AG09319 (cell line): ENCODE measurements around the gene PSMB1.

Experiments used
- DNase-seq: peaks from one replicate; pipeline ENCODE4 v3.0.0-alpha.2; 2010; ENCODE audit warnings: low read depth; ENCODE audit errors: extremely low read depth
- TF ChIP-seq, protein P1 (sequence below): IDR thresholded peaks from 2 replicates; pipeline ENCODE4 v1.5.1; 2011; ENCODE audit warnings: low read depth, mild to moderate bottlenecking, inconsistent platforms, low read length, moderate library complexity

The PSMB1 gene

DNA sequence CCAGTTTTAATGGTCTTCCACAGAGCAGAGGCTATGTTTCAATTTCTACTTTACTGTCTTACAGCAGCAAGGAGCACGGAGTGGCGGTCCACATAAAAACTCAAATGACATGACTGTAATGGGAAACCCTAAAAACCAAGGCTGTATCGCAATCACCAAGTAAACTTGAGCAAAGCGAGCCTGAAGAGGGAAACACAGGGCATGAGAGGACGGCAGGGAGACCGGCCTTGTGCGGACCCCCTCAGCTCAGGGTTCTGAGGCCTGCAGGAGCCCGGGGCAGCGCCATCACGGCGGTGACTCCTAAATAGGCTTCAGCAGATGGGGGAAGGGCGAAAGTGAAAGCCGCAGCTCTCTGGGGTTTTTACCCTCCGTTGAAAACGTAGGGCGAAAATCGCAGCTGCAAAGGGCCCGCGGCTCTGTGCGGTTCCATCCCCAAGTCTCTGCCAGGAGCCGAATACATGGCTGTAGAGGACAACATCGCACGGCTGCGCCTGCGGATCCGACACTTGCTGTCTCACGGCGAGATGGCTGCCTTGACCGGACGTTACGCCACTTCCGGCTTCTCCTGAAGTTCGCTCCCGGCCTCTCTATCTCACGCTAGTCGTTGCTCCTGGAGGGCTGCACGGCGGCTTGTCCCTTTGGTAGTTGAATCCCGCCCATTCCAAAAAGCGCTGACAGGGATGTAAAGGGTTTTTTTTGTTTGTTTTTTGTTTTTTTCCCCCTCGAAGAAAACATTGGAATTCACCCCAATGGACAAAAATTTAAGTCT is at the start of gene PSMB1:
Gene PSMB1, minus strand, starts transcription at position 543 of the 769 bp plus-strand sequence. Its CDS starts 65 bp downstream, at position 478.
- TF ChIP-seq, protein P1, sequence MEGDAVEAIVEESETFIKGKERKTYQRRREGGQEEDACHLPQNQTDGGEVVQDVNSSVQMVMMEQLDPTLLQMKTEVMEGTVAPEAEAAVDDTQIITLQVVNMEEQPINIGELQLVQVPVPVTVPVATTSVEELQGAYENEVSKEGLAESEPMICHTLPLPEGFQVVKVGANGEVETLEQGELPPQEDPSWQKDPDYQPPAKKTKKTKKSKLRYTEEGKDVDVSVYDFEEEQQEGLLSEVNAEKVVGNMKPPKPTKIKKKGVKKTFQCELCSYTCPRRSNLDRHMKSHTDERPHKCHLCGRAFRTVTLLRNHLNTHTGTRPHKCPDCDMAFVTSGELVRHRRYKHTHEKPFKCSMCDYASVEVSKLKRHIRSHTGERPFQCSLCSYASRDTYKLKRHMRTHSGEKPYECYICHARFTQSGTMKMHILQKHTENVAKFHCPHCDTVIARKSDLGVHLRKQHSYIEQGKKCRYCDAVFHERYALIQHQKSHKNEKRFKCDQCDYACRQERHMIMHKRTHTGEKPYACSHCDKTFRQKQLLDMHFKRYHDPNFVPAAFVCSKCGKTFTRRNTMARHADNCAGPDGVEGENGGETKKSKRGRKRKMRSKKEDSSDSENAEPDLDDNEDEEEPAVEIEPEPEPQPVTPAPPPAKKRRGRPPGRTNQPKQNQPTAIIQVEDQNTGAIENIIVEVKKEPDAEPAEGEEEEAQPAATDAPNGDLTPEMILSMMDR, result no peak
- peak; percentile 79 for DNase-seq

DNA sequence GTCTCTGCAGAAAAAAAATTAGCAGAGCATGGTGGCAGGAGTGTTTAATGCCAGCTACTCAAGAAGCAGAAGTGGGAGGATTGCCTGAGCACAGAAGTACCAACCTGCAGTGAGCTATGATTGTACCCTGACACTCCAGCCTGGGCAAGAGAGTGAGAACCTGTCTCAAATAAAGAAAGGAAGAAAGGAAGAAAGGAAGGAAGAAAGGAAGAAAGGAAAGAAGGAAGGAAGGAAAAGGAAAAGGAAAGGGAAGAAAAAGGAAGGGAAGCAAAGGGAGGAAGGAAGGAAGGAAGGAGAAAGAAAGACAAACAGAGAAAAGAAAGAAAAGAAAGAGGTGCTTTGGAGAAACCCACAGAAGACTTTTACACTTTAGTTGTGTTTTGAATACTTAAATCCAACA is 44.2 kb upstream of the PSMB1 start:
- DNase-seq, result no peak
- TF ChIP-seq, protein P1, result no peak

DNA sequence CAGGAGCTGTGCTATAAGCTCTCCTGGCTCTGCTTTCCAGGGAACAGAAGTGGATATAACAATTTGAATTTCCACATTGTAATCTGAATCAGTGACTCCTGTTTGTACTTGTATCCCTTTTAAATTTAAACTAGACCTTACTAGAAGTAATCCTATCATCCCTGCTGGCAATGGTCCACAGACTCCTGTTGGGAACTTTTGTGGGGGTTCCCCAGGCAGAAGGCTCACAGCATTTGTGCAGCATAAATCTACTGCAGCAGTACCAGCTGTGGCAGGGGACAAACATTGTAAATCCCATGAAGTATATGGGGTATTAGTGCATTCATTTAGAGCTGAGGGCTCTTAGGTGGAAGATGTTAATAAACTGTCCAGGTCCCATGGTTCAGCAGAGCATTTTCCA is 43.3 kb upstream of the PSMB1 start:
- TF ChIP-seq, protein P1, result no peak
- no peak for DNase-seq

GRCh38 chr6:170590725-170591124 is 37.6 kb upstream of the PSMB1 start:
- DNase-seq, result no peak
- TF ChIP-seq, protein P1, result no peak

GRCh38 chr6:170584954-170585498 is 31.9 kb upstream of the PSMB1 start:
- DNase-seq, result no peak
- TF ChIP-seq, protein P1, result no peak

DNA sequence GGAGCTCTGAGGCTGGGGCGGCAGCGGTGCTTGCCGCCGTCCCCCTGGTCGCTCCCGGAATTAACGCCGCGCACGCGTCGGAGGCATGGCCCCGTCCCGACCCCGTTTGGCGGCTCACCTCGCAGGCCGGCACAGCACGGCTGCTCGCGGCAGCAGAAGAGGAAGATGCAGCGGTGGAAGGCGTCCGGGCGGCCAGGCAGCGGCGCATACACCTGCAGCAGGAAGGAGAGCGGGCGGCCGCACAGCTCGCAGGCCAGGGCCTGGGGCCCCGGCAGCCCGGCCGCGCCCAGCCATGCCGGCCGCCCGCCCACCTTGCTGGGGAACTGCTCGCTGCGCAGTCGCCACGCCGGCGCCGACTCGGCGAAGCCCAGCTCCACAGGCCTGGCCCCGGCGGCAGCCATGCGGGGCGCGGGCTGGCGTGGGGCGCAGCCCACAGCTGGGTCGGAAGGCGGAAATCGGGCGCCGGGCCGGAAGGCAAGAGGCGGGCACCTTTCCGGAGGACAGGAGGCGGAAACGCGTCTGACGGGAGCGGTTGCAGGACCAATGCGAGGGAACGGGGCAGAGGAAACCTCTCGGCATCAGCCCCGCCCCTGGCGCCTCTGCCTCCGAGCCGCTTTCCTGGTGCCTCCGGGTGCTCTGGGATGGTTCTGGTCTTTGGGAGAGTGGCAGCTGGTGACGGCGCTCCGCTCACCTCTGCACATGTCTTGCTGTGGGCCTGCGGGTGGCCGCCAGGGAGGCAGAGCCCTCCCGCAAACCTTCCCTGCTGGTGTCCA is 31.3 kb upstream of the PSMB1 start, which contains the start of gene PDCD2:
Gene PDCD2, minus strand, starts transcription at position 457 of the 773 bp plus-strand sequence. Its CDS starts 56 bp downstream, at position 401.
- DNase-seq, result peak; percentile 59
- TF ChIP-seq, protein P1, result no peak
